Activated CD4-positive, alpha-beta memory T cell treated with anti-CD3 and anti-CD28 coated beads, Interleukin-2, amount 10 ng/mL, durations not matched to agents 7 days and 5 days (primary cell): Measurements from ENCODE around the gene NTN1. TPM values are rescaled to one million over a fixed set of nuclear protein-coding genes. Genes with fewer than 3 reads are reported as not detected.
"Not testable (repeated sequence)": the region's sequence is repeated elsewhere in the genome, so short reads cannot be mapped to it uniquely, and the experiment has no call there.

Source experiments
- CTCF ChIA-PET: fragments of 350-600 bp; sonication (Branson Sonifier 250); formaldehyde crosslinking; loops from one replicate; lab custom pipeline; 2021; ENCODE audit warnings: antibody characterized with exemption, inconsistent platforms; lab: Charles Lee
- POLR2A ChIA-PET: fragments of 350-600 bp; sonication (Branson Sonifier 250); formaldehyde crosslinking; loops from one replicate; lab custom pipeline; 2021; ENCODE audit warnings: antibody characterized with exemption; lab: Charles Lee
- DNase-seq: peaks from one replicate; pipeline ENCODE4 v3.0.0-alpha.2; 2020
- H3K27ac Mint-ChIP-seq: one replicate; pipeline ENCODE4 v1.8.0; 2021; ENCODE audit warnings: mild to moderate bottlenecking, mixed read lengths
- H3K27me3 Mint-ChIP-seq: one replicate; pipeline ENCODE4 v1.8.0; 2021; ENCODE audit warnings: mixed read lengths
- H3K36me3 Mint-ChIP-seq: one replicate; pipeline ENCODE4 v1.8.0; 2021; ENCODE audit warnings: low read depth, mixed read lengths
- H3K4me1 Mint-ChIP-seq: one replicate; pipeline ENCODE4 v1.8.0; 2021; ENCODE audit warnings: mixed read lengths
- H3K4me3 Mint-ChIP-seq: one replicate; pipeline ENCODE4 v1.8.0; 2021; ENCODE audit warnings: mild to moderate bottlenecking, mixed read lengths
- H3K9me3 Mint-ChIP-seq: one replicate; pipeline ENCODE4 v1.8.0; 2021; ENCODE audit warnings: mixed read lengths
- total RNA-seq, 2 experiments: library from RNA; stranded (reverse); gene quantifications; one replicate each; pipeline ENCODE4 v1.2.3, GENCODE V29; 2021

Gene NTN1
- total RNA-seq, 2 experiments from 2014 or later = not detected

- Mint-ChIP-seq H3K4me3 (no peak overlapping the region), H3K9me3 (no peaks in the 10 kb centered on the region), H3K27ac (no peak overlapping the region), H3K36me3 (no peaks in the 10 kb centered on the region), H3K27me3 (no peaks in the 10 kb centered on the region), H3K4me1 (no peaks in the 10 kb centered on the region)
- POLR2A ChIA-PET = no interaction called here
- DNase-seq = no peak
- CTCF ChIA-PET = no interaction called here
These were observed 66.6 kb downstream of the NTN1 start for GRCh38 chr17:9087921-9088320.

GRCh38 chr17:9090641-9091096 is 69.4 kb downstream of the NTN1 start:
- no peak for DNase-seq
- peaks cover 2% of the 10 kb centered on the region for H3K27me3 Mint-ChIP-seq
- no peak overlapping the region for H3K27ac Mint-ChIP-seq
- H3K4me3 Mint-ChIP-seq = no peak overlapping the region
- no peaks in the 10 kb centered on the region for H3K9me3 Mint-ChIP-seq
- H3K4me1 Mint-ChIP-seq = no peaks in the 10 kb centered on the region
- no peaks in the 10 kb centered on the region for H3K36me3 Mint-ChIP-seq
- POLR2A ChIA-PET = no interaction called here
- CTCF ChIA-PET = no interaction called here

- ChIA-PET POLR2A (no interaction called here), CTCF (no interaction called here)
- Mint-ChIP-seq H3K36me3 (no peaks in the 10 kb centered on the region), H3K27ac (no peak overlapping the region), H3K4me1 (no peaks in the 10 kb centered on the region), H3K4me3 (no peak overlapping the region), H3K27me3 (peaks cover 11% of the 10 kb centered on the region), H3K9me3 (no peaks in the 10 kb centered on the region)
- no peak for DNase-seq
These were observed 72.9 kb downstream of the NTN1 start for GRCh38 chr17:9094193-9094592.

GRCh38 chr17:9095390-9095789 is 74.1 kb downstream of the NTN1 start:
- Mint-ChIP-seq H3K4me1 (no peaks in the 10 kb centered on the region), H3K4me3 (no peak overlapping the region), H3K9me3 (no peaks in the 10 kb centered on the region), H3K27me3 (peaks cover 11% of the 10 kb centered on the region), H3K36me3 (no peaks in the 10 kb centered on the region), H3K27ac (no peak overlapping the region)
- no peak for DNase-seq
- ChIA-PET CTCF (no interaction called here), POLR2A (no interaction called here)

GRCh38 chr17:9098242-9098825 is 77.0 kb downstream of the NTN1 start:
- no peaks in the 10 kb centered on the region for H3K4me1 Mint-ChIP-seq
- no peak overlapping the region for H3K27ac Mint-ChIP-seq
- ChIA-PET CTCF (no interaction called here), POLR2A (no interaction called here)
- no peak for DNase-seq
- no peak overlapping the region for H3K4me3 Mint-ChIP-seq
- peaks cover 13% of the 10 kb centered on the region for H3K27me3 Mint-ChIP-seq
- H3K9me3 Mint-ChIP-seq = peaks cover 6% of the 10 kb centered on the region
- H3K36me3 Mint-ChIP-seq = no peaks in the 10 kb centered on the region

GRCh38 chr17:9101356-9101755 is 80.0 kb downstream of the NTN1 start:
- no peaks in the 10 kb centered on the region for H3K4me1 Mint-ChIP-seq
- no peak overlapping the region for H3K4me3 Mint-ChIP-seq
- ChIA-PET POLR2A (no interaction called here), CTCF (no interaction called here)
- H3K27ac Mint-ChIP-seq = no peak overlapping the region
- no peaks in the 10 kb centered on the region for H3K36me3 Mint-ChIP-seq
- H3K27me3 Mint-ChIP-seq = peaks cover 11% of the 10 kb centered on the region
- H3K9me3 Mint-ChIP-seq = peaks cover 6% of the 10 kb centered on the region
- no peak for DNase-seq

GRCh38 chr17:9103193-9103592 is 81.9 kb downstream of the NTN1 start:
- H3K4me3 Mint-ChIP-seq, H3K27me3 Mint-ChIP-seq, POLR2A ChIA-PET, CTCF ChIA-PET, H3K4me1 Mint-ChIP-seq, H3K27ac Mint-ChIP-seq, H3K36me3 Mint-ChIP-seq, H3K9me3 Mint-ChIP-seq, DNase-seq: not testable (repeated sequence)

- H3K27ac Mint-ChIP-seq = no peak overlapping the region
- H3K27me3 Mint-ChIP-seq = peaks cover 8% of the 10 kb centered on the region
- H3K9me3 Mint-ChIP-seq = peaks cover 6% of the 10 kb centered on the region
- no peak for DNase-seq
- no peaks in the 10 kb centered on the region for H3K36me3 Mint-ChIP-seq
- POLR2A ChIA-PET = no interaction called here
- H3K4me3 Mint-ChIP-seq = no peak overlapping the region
- CTCF ChIA-PET = no interaction called here
- H3K4me1 Mint-ChIP-seq = no peaks in the 10 kb centered on the region
These were observed 83.2 kb downstream of the NTN1 start for GRCh38 chr17:9104370-9105041.

GRCh38 chr17:9105068-9105868 is 84.0 kb downstream of the NTN1 start:
- Mint-ChIP-seq H3K4me1 (no peaks in the 10 kb centered on the region), H3K4me3 (no peak overlapping the region), H3K36me3 (no peaks in the 10 kb centered on the region), H3K9me3 (peaks cover 6% of the 10 kb centered on the region), H3K27me3 (peaks cover 12% of the 10 kb centered on the region), H3K27ac (no peak overlapping the region)
- no peak for DNase-seq
- POLR2A ChIA-PET = no interaction called here
- CTCF ChIA-PET = no interaction called here

GRCh38 chr17:9106278-9106677 is 85.0 kb downstream of the NTN1 start:
- H3K27ac Mint-ChIP-seq, H3K4me1 Mint-ChIP-seq, DNase-seq, H3K9me3 Mint-ChIP-seq, POLR2A ChIA-PET, H3K4me3 Mint-ChIP-seq, CTCF ChIA-PET, H3K36me3 Mint-ChIP-seq: not testable (repeated sequence)
- peaks cover 14% of the 10 kb centered on the region for H3K27me3 Mint-ChIP-seq

- Mint-ChIP-seq H3K4me1 (no peaks in the 10 kb centered on the region), H3K27ac (no peak overlapping the region), H3K4me3 (no peak overlapping the region), H3K9me3 (no peaks in the 10 kb centered on the region), H3K27me3 (peaks cover 12% of the 10 kb centered on the region), H3K36me3 (no peaks in the 10 kb centered on the region)
- ChIA-PET CTCF (no interaction called here), POLR2A (no interaction called here)
- no peak for DNase-seq
These were observed 86.2 kb downstream of the NTN1 start for GRCh38 chr17:9107527-9107926.

GRCh38 chr17:9108146-9108545 is 86.8 kb downstream of the NTN1 start:
- Mint-ChIP-seq H3K27me3 (peaks cover 12% of the 10 kb centered on the region), H3K4me3 (no peak overlapping the region), H3K36me3 (no peaks in the 10 kb centered on the region), H3K4me1 (no peaks in the 10 kb centered on the region), H3K27ac (no peak overlapping the region), H3K9me3 (no peaks in the 10 kb centered on the region)
- CTCF ChIA-PET = no interaction called here
- no peak for DNase-seq
- POLR2A ChIA-PET = no interaction called here

GRCh38 chr17:9109933-9110332 is 88.6 kb downstream of the NTN1 start:
- POLR2A ChIA-PET = no interaction called here

More at GRCh38 chr17:9109933-9110332, 88.6 kb downstream of the NTN1 start:
- CTCF ChIA-PET = no interaction called here
- H3K36me3 Mint-ChIP-seq = no peaks in the 10 kb centered on the region
- H3K27me3 Mint-ChIP-seq = peaks cover 15% of the 10 kb centered on the region
- H3K4me1 Mint-ChIP-seq = no peaks in the 10 kb centered on the region
- no peak overlapping the region for H3K27ac Mint-ChIP-seq
- H3K9me3 Mint-ChIP-seq = no peaks in the 10 kb centered on the region
- no peak for DNase-seq
- no peak overlapping the region for H3K4me3 Mint-ChIP-seq
